HepG2 (cell line): ENCODE measurements around the gene LLGL2. TPM values are rescaled to one million over a fixed set of nuclear protein-coding genes. Genes with fewer than 3 reads are reported as not detected.

Experiments
- CCDC6 ChIP-seq: sonication (generic); formaldehyde crosslinking; IDR thresholded peaks from 2 replicates; pipeline ENCODE4 v1.8.1; 2022; ENCODE audit warnings: mild to moderate bottlenecking, missing genetic modification reagents, moderate library complexity
- CSRNP2 ChIP-seq: sonication (generic); formaldehyde crosslinking; conservative IDR thresholded peaks from 2 replicates; pipeline ENCODE4 v1.8.0; 2022; ENCODE audit warnings: low read depth, missing genetic modification reagents
- ERF ChIP-seq: IDR thresholded peaks from 2 replicates; pipeline ENCODE4 v1.6.1; 2018; ENCODE audit warnings: missing biosample characterization, missing genetic modification reagents
- KLF15 ChIP-seq: sonication (generic); formaldehyde crosslinking; IDR thresholded peaks from 2 replicates; pipeline ENCODE4 v1.8.1; 2023; ENCODE audit warnings: borderline replicate concordance, mild to moderate bottlenecking, inconsistent platforms, missing genetic modification reagents, mixed read lengths
- MBD4 ChIP-seq: IDR thresholded peaks from 2 replicates; pipeline ENCODE4 v1.6.1; 2012; ENCODE audit warnings: low read length, inconsistent platforms, borderline replicate concordance
- MXD4 ChIP-seq: IDR thresholded peaks from 2 replicates; pipeline ENCODE4 v1.6.1; 2016; ENCODE audit warnings: mild to moderate bottlenecking, missing biosample characterization, missing genetic modification reagents
- MYC ChIP-seq: sonication (generic); formaldehyde crosslinking; IDR thresholded peaks from 2 replicates; pipeline ENCODE4 v1.9.0; 2021; ENCODE audit warnings: missing genetic modification reagents, borderline replicate concordance
- PAF1 ChIP-seq: IDR thresholded peaks from 2 replicates; pipeline ENCODE4 v1.6.1; 2016; ENCODE audit warnings: missing genetic modification reagents, missing compliant biosample characterization
- SRSF1 ChIP-seq: fragments of 200-400 bp; formaldehyde crosslinking; optimal IDR thresholded peaks from 2 replicates; pipeline ENCODE3; 2017; ENCODE audit warnings: mild to moderate bottlenecking, low read depth, low read length, moderate library complexity
- SRY ChIP-seq: sonication (generic); formaldehyde crosslinking; IDR thresholded peaks from 2 replicates; pipeline ENCODE4 v1.8.0; 2022; ENCODE audit warnings: mild to moderate bottlenecking, missing genetic modification reagents
- SSRP1 ChIP-seq: IDR thresholded peaks from 2 replicates; pipeline ENCODE4 v1.6.1; 2016; ENCODE audit warnings: control low read depth
- STAG1 ChIP-seq: sonication (generic); formaldehyde crosslinking; IDR thresholded peaks from 2 replicates; pipeline ENCODE4 v1.4.0; 2020; ENCODE audit warnings: missing genetic modification reagents
- ZBTB39 ChIP-seq: sonication (generic); formaldehyde crosslinking; IDR thresholded peaks from 2 replicates; pipeline ENCODE4 v1.5.0; 2020; ENCODE audit warnings: missing genetic modification reagents
- ZNF30 ChIP-seq: sonication (generic); formaldehyde crosslinking; IDR thresholded peaks from 2 replicates; pipeline ENCODE4 v1.5.0; 2020; ENCODE audit warnings: mild to moderate bottlenecking, missing genetic modification reagents
- ZNF350 ChIP-seq: sonication (generic); formaldehyde crosslinking; IDR thresholded peaks from 2 replicates; pipeline ENCODE4 v1.4.0; 2020; ENCODE audit warnings: mild to moderate bottlenecking, low read depth, missing genetic modification reagents, borderline replicate concordance
- polyA plus RNA-seq, 8 experiments: library from polyadenylated mRNA; depleted of rRNA in 3 of 8; stranded (reverse) in 7 of 8; unstranded in 1 of 8; fragments of >200 nt; fragmentation: Illumina TruSeq in 4 of 8; extraction: Trizol in 4 of 8; gene quantifications; 2 replicates each; pipeline versions ENCODE4 v1.2.1 to v1.2.3, GENCODE V29; 2011 to 2016; ENCODE audit warnings: low read depth in 4 of 8, missing spikeins in 1 of 8, mixed read lengths in 1 of 8; ENCODE audit not compliant: insufficient read depth in 1 of 8
- total RNA-seq, 5 experiments: library from RNA; depleted of rRNA; stranded (reverse); fragments of >200 nt; fragmentation: Illumina TruSeq; extraction: Trizol; gene quantifications; 2 replicates each; pipeline ENCODE4 v1.2.3, GENCODE V29; 2016; ENCODE audit warnings: low read depth in 1 of 5
- TF ChIP-seq, protein P1 (sequence below): sonication (generic); formaldehyde crosslinking; IDR thresholded peaks from 2 replicates; pipeline ENCODE4 v1.4.0; 2020; ENCODE audit warnings: mild to moderate bottlenecking, missing genetic modification reagents
- TF ChIP-seq, protein P2 (sequence below): sonication (generic); formaldehyde crosslinking; IDR thresholded peaks from 2 replicates; pipeline ENCODE4 v1.4.0; 2020; ENCODE audit warnings: missing genetic modification reagents, borderline replicate concordance

Gene LLGL2
- total and polyA plus RNA-seq, 2 of the 13 experiments (the other 11 are each of a cell fraction or from before 2014, with no cell fraction given), result 83.0 to 86.7 TPM

GRCh38 chr17:75515496-75516254 is 9.8 kb upstream of the LLGL2 start, which contains the start of gene CASKIN2 (continued):
- TF ChIP-seq, protein P1, sequence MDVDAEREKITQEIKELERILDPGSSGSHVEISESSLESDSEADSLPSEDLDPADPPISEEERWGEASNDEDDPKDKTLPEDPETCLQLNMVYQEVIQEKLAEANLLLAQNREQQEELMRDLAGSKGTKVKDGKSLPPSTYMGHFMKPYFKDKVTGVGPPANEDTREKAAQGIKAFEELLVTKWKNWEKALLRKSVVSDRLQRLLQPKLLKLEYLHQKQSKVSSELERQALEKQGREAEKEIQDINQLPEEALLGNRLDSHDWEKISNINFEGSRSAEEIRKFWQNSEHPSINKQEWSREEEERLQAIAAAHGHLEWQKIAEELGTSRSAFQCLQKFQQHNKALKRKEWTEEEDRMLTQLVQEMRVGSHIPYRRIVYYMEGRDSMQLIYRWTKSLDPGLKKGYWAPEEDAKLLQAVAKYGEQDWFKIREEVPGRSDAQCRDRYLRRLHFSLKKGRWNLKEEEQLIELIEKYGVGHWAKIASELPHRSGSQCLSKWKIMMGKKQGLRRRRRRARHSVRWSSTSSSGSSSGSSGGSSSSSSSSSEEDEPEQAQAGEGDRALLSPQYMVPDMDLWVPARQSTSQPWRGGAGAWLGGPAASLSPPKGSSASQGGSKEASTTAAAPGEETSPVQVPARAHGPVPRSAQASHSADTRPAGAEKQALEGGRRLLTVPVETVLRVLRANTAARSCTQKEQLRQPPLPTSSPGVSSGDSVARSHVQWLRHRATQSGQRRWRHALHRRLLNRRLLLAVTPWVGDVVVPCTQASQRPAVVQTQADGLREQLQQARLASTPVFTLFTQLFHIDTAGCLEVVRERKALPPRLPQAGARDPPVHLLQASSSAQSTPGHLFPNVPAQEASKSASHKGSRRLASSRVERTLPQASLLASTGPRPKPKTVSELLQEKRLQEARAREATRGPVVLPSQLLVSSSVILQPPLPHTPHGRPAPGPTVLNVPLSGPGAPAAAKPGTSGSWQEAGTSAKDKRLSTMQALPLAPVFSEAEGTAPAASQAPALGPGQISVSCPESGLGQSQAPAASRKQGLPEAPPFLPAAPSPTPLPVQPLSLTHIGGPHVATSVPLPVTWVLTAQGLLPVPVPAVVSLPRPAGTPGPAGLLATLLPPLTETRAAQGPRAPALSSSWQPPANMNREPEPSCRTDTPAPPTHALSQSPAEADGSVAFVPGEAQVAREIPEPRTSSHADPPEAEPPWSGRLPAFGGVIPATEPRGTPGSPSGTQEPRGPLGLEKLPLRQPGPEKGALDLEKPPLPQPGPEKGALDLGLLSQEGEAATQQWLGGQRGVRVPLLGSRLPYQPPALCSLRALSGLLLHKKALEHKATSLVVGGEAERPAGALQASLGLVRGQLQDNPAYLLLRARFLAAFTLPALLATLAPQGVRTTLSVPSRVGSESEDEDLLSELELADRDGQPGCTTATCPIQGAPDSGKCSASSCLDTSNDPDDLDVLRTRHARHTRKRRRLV (CRISPR knock-in tag), result peak; percentile 96
- TF ChIP-seq SSRP1 (CRISPR knock-in tag), result 0 out of 2 replicates have a peak, but pooled peaks have one; percentile 28
- peak; percentile 75; the same call in 1 of the 2 replicates for TF ChIP-seq KLF15 (CRISPR knock-in tag)
- no peak for TF ChIP-seq MBD4
- no peak for TF ChIP-seq PAF1
- TF ChIP-seq MXD4, result peak; percentile 92
- TF ChIP-seq ZNF350 (CRISPR knock-in tag), result peak; percentile 87
- no peak; the same call in 1 of the 2 replicates for TF ChIP-seq CSRNP2 (CRISPR knock-in tag)
- peak; percentile 96 for TF ChIP-seq SRY (CRISPR knock-in tag)
- TF ChIP-seq, protein P2, sequence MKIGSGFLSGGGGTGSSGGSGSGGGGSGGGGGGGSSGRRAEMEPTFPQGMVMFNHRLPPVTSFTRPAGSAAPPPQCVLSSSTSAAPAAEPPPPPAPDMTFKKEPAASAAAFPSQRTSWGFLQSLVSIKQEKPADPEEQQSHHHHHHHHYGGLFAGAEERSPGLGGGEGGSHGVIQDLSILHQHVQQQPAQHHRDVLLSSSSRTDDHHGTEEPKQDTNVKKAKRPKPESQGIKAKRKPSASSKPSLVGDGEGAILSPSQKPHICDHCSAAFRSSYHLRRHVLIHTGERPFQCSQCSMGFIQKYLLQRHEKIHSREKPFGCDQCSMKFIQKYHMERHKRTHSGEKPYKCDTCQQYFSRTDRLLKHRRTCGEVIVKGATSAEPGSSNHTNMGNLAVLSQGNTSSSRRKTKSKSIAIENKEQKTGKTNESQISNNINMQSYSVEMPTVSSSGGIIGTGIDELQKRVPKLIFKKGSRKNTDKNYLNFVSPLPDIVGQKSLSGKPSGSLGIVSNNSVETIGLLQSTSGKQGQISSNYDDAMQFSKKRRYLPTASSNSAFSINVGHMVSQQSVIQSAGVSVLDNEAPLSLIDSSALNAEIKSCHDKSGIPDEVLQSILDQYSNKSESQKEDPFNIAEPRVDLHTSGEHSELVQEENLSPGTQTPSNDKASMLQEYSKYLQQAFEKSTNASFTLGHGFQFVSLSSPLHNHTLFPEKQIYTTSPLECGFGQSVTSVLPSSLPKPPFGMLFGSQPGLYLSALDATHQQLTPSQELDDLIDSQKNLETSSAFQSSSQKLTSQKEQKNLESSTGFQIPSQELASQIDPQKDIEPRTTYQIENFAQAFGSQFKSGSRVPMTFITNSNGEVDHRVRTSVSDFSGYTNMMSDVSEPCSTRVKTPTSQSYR (CRISPR knock-in tag), result peak; percentile 83
- TF ChIP-seq STAG1 (CRISPR knock-in tag), result peak; percentile 91
- TF ChIP-seq CCDC6 (CRISPR knock-in tag), result no peak; the same call in 1 of the 2 replicates
- TF ChIP-seq ERF (CRISPR knock-in tag), result peak; percentile 89
- peak; percentile 42; the same call in 1 of the 2 replicates for TF ChIP-seq MYC
- TF ChIP-seq SRSF1, result peak; percentile 62
- peak; percentile 90; the same call in 1 of the 2 replicates for TF ChIP-seq ZBTB39
- peak; percentile 95 for TF ChIP-seq ZNF30 (CRISPR knock-in tag)
